ENCODE measurements around the gene IL22RA1. TPM values are rescaled to one million over a fixed set of nuclear protein-coding genes. Genes with fewer than 3 reads are reported as not detected.

The IL22RA1 gene
- total RNA-seq, 2 donors from 2014 or later: 0.15 to 0.24 TPM

GRCh38 chr1:24080131-24080530 is 62.8 kb downstream of the IL22RA1 start:
- H3K4me1 ChIP-seq: peaks cover 0 to 29% of the 10 kb centered on the region in 2 donors
- H3K9me3 ChIP-seq: no peaks in the 10 kb centered on the region
- no peak overlapping the region for H3K4me3 ChIP-seq
- H3K36me3 ChIP-seq: peaks cover 42% of the 10 kb centered on the region
- H3K27me3 ChIP-seq: no peaks in the 10 kb centered on the region
- no peak for TF ChIP-seq CTCF (IDR thresholded peaks at IDR 0.05)
- no peak for DNase-seq (ENCODE audit: low spot score)
- peak overlapping the region; percentile 56 to 75 for H3K27ac ChIP-seq

GRCh38 chr1:24077278-24077978 is 65.5 kb downstream of the IL22RA1 start:
- H3K4me1 ChIP-seq: peaks cover 0 to 29% of the 10 kb centered on the region in 2 donors
- H3K36me3 ChIP-seq: peaks cover 33% of the 10 kb centered on the region
- H3K4me3 ChIP-seq: no peak overlapping the region
- H3K27ac ChIP-seq: peak overlapping the region; percentile 70 to 75
- no peak for TF ChIP-seq CTCF (IDR thresholded peaks at IDR 0.05)
- H3K9me3 ChIP-seq: no peaks in the 10 kb centered on the region
- DNase-seq (ENCODE audit: low spot score): no peak
- H3K27me3 ChIP-seq: no peaks in the 10 kb centered on the region

GRCh38 chr1:24075946-24076345 is 67.0 kb downstream of the IL22RA1 start:
- TF ChIP-seq CTCF (IDR thresholded peaks at IDR 0.05): no peak
- peaks cover 31% of the 10 kb centered on the region for H3K36me3 ChIP-seq
- H3K27me3 ChIP-seq: no peaks in the 10 kb centered on the region
- DNase-seq (ENCODE audit: low spot score): no peak
- no peaks in the 10 kb centered on the region for H3K9me3 ChIP-seq
- no peak overlapping the region for H3K4me3 ChIP-seq
- H3K27ac ChIP-seq: peak overlapping the region in 1 of 2 donors; percentile 16
- H3K4me1 ChIP-seq: peaks cover 0 to 30% of the 10 kb centered on the region in 2 donors

GRCh38 chr1:24075590-24075854 is 67.4 kb downstream of the IL22RA1 start:
- DNase-seq (ENCODE audit: low spot score): no peak
- peak overlapping the region in 1 of 2 donors; percentile 16 for H3K27ac ChIP-seq

GRCh38 chr1:24074817-24075589 is 67.9 kb downstream of the IL22RA1 start:
- Histone ChIP-seq H3K27me3 (no peaks in the 10 kb centered on the region), H3K27ac (no peak overlapping the region), H3K4me3 (no peak overlapping the region), H3K9me3 (no peaks in the 10 kb centered on the region), H3K4me1 (peaks cover 0 to 29% of the 10 kb centered on the region in 2 donors), H3K36me3 (peaks cover 31% of the 10 kb centered on the region)
- no peak for TF ChIP-seq CTCF (IDR thresholded peaks at IDR 0.05)
- DNase-seq (ENCODE audit: low spot score): no peak

More at GRCh38 chr1:24075590-24075854, 67.4 kb downstream of the IL22RA1 start:
- no peak for TF ChIP-seq CTCF (IDR thresholded peaks at IDR 0.05)
- peaks cover 31% of the 10 kb centered on the region for H3K36me3 ChIP-seq
- no peaks in the 10 kb centered on the region for H3K9me3 ChIP-seq
- H3K4me1 ChIP-seq: peaks cover 0 to 30% of the 10 kb centered on the region in 2 donors
- H3K27me3 ChIP-seq: no peaks in the 10 kb centered on the region
- H3K4me3 ChIP-seq: no peak overlapping the region

All from right atrium auricular region (tissue), 2 donors.